MM.1S (cell line): Measurements from ENCODE around the gene CMIP.

Source experiments
- DNase-seq: peaks from one replicate; pipeline ENCODE4 v3.0.0-alpha.2; 2015
- H2AFZ ChIP-seq: fragments of 300-600 bp; sonication (generic); 2 replicates; pipeline ENCODE4 v1.6.0; 2016; ENCODE audit warnings: antibody characterized with exemption, low read length
- H3F3A ChIP-seq: fragments of 300-600 bp; sonication (generic); 2 replicates; pipeline ENCODE4 v1.6.1; 2016; ENCODE audit warnings: mild to moderate bottlenecking, antibody characterized with exemption, low read length, moderate library complexity, mixed read lengths; ENCODE audit not compliant: insufficient read depth
- H3K27ac ChIP-seq: fragments of 300-600 bp; sonication (generic); 2 replicates; pipeline ENCODE4 v1.5.1; 2016; ENCODE audit warnings: mild to moderate bottlenecking, low read length
- H3K27me3 ChIP-seq: fragments of 300-600 bp; sonication (generic); replicated peaks from 2 replicates; pipeline ENCODE4 v1.6.0; 2016; ENCODE audit warnings: low read length; ENCODE audit not compliant: insufficient read depth
- H3K36me3 ChIP-seq: fragments of 300-600 bp; sonication (generic); replicated peaks from 2 replicates; pipeline ENCODE4 v1.6.1; 2016; ENCODE audit warnings: mild to moderate bottlenecking, low read length, mixed read lengths; ENCODE audit not compliant: insufficient read depth
- H3K4me1 ChIP-seq: fragments of 300-600 bp; sonication (generic); 2 replicates; pipeline ENCODE4 v1.6.1; 2016; ENCODE audit warnings: low read length, mixed read lengths
- H3K4me2 ChIP-seq: fragments of 300-600 bp; sonication (generic); 2 replicates; pipeline ENCODE4 v1.6.0; 2016; ENCODE audit warnings: low read depth, low read length
- H3K4me3 ChIP-seq: fragments of 300-600 bp; sonication (generic); 2 replicates; pipeline ENCODE4 v1.5.1; 2016; ENCODE audit warnings: low read length, mixed read lengths
- H3K79me2 ChIP-seq: fragments of 300-600 bp; sonication (generic); 2 replicates; pipeline ENCODE4 v1.6.1; 2016; ENCODE audit warnings: mixed run types, low read length, mixed read lengths
- H3K9ac ChIP-seq: fragments of 300-600 bp; sonication (generic); 2 replicates; pipeline ENCODE4 v1.6.1; 2016; ENCODE audit warnings: low read length, mixed read lengths
- H3K9me2 ChIP-seq: fragments of 300-600 bp; sonication (generic); replicated peaks from 2 replicates; pipeline ENCODE4 v1.6.1; 2016; ENCODE audit warnings: mild to moderate bottlenecking, low read length, mixed read lengths; ENCODE audit not compliant: insufficient read depth
- H3K9me3 ChIP-seq: fragments of 300-600 bp; sonication (generic); replicated peaks from 2 replicates; pipeline ENCODE4 v1.6.1; 2016; ENCODE audit warnings: mild to moderate bottlenecking, low read length, mixed read lengths; ENCODE audit not compliant: insufficient read depth
- H4K20me1 ChIP-seq: fragments of 300-600 bp; sonication (generic); 2 replicates; pipeline ENCODE4 v1.6.1; 2016; ENCODE audit warnings: mild to moderate bottlenecking, low read length, moderate library complexity, mixed read lengths; ENCODE audit not compliant: insufficient read depth
- CTCF ChIP-seq: fragments of 300-600 bp; sonication (generic); IDR thresholded peaks from 2 replicates; pipeline ENCODE4 v1.5.1; 2016; ENCODE audit warnings: antibody characterized with exemption, low read length, mixed read lengths
- EZH2 ChIP-seq: fragments of 300-600 bp; sonication (generic); optimal IDR thresholded peaks from 2 replicates; pipeline ENCODE3; 2017; ENCODE audit warnings: low read depth, mild to moderate bottlenecking, antibody characterized with exemption, low read length, mixed read lengths
- EZH2phosphoT487 ChIP-seq: fragments of 300-600 bp; sonication (generic); IDR thresholded peaks from 2 replicates; pipeline ENCODE4 v1.6.1; 2018; ENCODE audit warnings: antibody characterized with exemption, low read length

Gene CMIP

DNA sequence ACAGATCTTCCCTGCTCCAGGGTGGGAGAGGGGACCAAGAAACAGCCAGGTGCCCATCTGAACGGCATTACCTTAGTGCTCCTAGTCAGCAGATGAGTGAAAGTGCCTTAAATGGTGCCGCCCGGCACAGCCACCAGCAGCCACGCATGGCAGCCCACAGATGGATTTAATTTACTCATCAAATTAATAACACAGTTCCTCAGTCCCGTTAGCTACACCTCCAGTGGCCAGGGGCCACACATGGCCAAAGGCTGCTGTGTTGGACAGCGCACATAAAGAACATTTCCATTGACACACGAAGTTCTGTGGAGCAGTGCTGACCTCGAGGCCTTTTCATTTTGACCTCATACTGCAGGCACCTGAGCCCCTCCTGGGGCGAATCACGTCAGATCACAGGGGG, 166.3 kb downstream of the CMIP start:
- peaks cover 3% of the 10 kb centered on the region; the same call in 1 of the 2 replicates for H3F3A ChIP-seq
- H2AFZ ChIP-seq, result no peak overlapping the region
- no peak overlapping the region for H3K4me3 ChIP-seq
- H3K9me2 ChIP-seq, result no peaks in the 10 kb centered on the region
- no peaks in the 10 kb centered on the region for H3K27me3 ChIP-seq
- H3K27ac ChIP-seq, result no peak overlapping the region
- no peaks in the 10 kb centered on the region for H3K9me3 ChIP-seq
- H4K20me1 ChIP-seq, result no peaks in the 10 kb centered on the region
- no peaks in the 10 kb centered on the region; the same call in 1 of the 2 replicates for H3K79me2 ChIP-seq
- peaks cover 9% of the 10 kb centered on the region for H3K4me1 ChIP-seq
- no peaks in the 10 kb centered on the region for H3K36me3 ChIP-seq
- H3K9ac ChIP-seq, result no peak overlapping the region
- no peak for TF ChIP-seq CTCF
- TF ChIP-seq EZH2phosphoT487, result no peak
- no peak for DNase-seq
- no peak overlapping the region for H3K4me2 ChIP-seq

DNA sequence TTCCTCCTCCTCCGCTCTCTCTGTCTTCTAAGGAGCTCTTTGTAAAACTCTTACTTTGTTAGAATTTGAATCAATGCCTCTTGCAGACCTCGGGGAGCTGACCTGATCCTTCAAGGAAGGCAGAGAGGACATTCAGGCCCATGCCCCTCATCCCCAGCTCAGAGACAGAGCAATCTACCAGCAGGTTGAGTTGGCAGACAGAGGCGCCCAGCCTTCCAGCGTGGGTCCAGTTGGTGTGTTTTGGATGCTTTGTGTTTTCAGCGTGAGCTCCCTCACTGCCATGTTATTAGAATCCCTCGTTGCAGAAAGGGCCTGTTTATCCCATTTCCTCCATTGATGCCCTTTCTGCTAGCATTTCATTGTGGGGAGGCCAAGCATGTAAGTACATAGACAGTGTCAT, 167.1 kb downstream of the CMIP start:
- H3K9ac ChIP-seq, result no peak overlapping the region
- no peaks in the 10 kb centered on the region for H3K36me3 ChIP-seq
- H3K4me2 ChIP-seq, result no peak overlapping the region
- H3K79me2 ChIP-seq, result no peaks in the 10 kb centered on the region; the same call in 1 of the 2 replicates
- H3K4me3 ChIP-seq, result no peak overlapping the region
- no peaks in the 10 kb centered on the region for H3K27me3 ChIP-seq
- TF ChIP-seq CTCF, result no peak
- TF ChIP-seq EZH2, result no peak
- no peak for TF ChIP-seq EZH2phosphoT487
- H3K27ac ChIP-seq, result no peak overlapping the region
- H3F3A ChIP-seq, result peaks cover 10% of the 10 kb centered on the region
- H3K9me2 ChIP-seq, result no peaks in the 10 kb centered on the region
- H3K9me3 ChIP-seq, result no peaks in the 10 kb centered on the region
- H2AFZ ChIP-seq, result no peak overlapping the region
- DNase-seq, result no peak
- no peaks in the 10 kb centered on the region for H4K20me1 ChIP-seq
- H3K4me1 ChIP-seq, result peaks cover 14% of the 10 kb centered on the region

- Histone ChIP-seq H3K9ac (no peak overlapping the region), H3K9me2 (no peaks in the 10 kb centered on the region), H3K9me3 (no peaks in the 10 kb centered on the region), H3K4me3 (no peak overlapping the region), H3K36me3 (no peaks in the 10 kb centered on the region), H3K27me3 (no peaks in the 10 kb centered on the region), H4K20me1 (no peaks in the 10 kb centered on the region), H3K4me2 (no peak overlapping the region), H3F3A (peaks cover 13% of the 10 kb centered on the region), H3K79me2 (peaks cover 6% of the 10 kb centered on the region; the same call in 1 of the 2 replicates), H2AFZ (no peak overlapping the region), H3K27ac (no peak overlapping the region), H3K4me1 (peaks cover 21% of the 10 kb centered on the region)
- DNase-seq, result no peak
- TF ChIP-seq CTCF (no peak), EZH2phosphoT487 (no peak), EZH2 (no peak)
These were observed 167.9 kb downstream of the CMIP start for GRCh38 chr16:81612351-81613163.
